NCI-H748 (cell line): ENCODE results near the gene CACNA2D1.

Experiments used
- DNase-seq: peaks from one replicate; lab custom pipeline; 2025; ENCODE audit not compliant: unreplicated experiment; lab: John Stamatoyannopoulos, UW

The CACNA2D1 gene

DNA sequence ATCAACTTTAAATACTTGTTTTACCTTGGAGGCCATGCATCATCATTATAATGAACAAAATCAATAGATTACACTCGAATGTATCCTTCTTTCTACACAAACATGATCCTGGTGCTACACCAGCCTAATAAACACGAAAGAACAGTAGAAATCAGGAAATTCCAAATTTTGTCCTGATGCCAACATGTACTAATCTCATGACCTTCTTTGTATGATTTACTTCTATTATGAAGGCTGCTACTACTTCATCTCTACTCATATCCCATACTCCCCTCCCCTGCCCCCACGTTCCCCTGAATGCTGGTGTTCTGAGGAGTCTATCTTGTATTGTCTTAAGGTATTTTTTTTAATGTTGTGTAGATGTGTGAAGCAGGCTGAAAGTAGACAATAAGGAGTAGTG is 315.0 kb downstream of the CACNA2D1 start:
- DNase-seq = no peak

DNA sequence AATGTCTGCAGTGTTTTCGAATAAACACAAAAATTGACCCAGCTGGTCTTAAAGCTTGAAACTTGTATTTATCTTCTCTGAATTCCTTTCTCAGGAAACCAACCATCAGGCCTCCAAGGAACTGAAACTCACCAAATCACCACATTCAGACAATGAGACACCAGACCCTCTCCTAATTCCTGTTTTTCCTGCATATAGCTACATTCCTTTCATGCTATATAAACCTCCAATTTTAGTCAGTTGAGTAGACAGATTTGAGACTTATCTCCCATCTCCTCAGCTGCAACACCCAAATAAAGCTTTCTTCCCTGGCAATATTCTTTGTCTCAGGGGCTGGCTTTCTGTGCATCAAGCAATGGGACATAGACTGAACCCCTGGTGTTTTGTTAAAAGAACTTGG is 317.0 kb downstream of the CACNA2D1 start:
- DNase-seq = no peak

DNA sequence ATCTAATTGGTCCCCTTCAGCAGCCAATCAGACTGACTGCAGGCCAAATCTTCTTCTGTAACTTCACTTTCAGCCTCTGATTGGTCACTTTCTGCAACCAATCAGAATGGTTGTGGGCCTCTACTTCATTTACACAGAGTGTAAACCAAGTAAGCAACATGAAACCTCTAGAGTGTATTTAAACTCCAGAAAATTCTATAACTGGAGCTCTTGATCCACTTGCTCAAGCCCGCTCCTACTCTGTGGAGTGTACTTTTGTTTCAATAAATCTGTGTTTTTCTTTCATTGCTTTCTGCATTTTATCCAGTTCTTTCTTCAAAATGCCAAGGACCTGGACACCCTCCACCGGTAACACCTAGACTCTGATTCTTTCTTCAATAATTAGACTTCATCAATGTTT is 319.1 kb downstream of the CACNA2D1 start:
- no peak for DNase-seq

- DNase-seq = no peak
Observed at GRCh38 chr7:82122275-82122674, 321.3 kb downstream of the CACNA2D1 start.

DNA sequence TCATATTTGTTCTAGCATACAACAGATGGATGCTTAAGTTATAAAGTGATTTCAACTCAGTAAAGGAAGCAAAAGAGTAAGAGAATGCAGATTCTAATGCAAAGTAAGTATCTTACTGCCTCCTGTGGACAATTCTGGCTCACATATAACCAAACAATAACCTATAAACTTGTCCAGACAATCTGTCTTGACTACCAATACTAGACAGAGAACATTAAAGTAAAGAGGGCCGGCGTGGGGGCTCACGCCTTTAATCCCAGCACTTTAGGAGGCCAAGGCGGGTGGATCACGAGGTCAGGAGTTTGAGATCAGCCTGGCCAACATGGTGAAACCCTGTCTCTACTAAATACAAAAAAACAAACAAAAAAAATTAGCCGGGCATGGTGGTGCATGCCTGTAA is 329.3 kb downstream of the CACNA2D1 start:
- no peak for DNase-seq

DNA sequence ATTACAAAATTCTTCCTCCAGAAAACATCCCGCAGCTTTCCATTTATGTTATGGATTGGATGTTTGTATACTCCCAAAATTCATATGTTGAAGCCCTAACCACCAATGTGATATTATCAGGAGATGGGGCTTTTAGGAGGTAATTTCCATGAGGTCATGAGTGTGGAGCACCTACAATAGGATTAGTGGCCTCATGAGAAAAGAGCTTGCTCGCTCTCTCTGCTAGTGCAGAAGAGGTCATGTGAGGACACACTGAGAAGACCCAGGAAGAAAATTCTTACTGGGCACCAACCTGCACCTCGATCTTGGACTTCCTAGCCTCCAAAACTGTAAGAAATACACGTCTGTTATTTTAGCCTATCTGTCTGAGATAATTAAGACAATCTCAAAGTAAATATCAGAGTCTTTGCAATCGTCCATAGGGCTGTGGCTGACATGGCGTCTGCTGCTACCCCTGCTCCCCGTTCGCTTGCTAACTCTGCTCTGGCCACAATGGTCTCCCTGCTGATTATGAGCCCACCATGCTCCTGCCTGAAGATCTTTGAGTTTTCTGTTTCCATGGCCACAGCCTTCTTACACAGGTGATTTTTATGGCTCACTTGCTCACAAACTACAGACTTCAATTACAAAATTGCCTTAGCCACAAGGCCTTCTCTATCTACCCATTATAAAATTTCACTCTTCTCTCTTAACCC is 333.3 kb downstream of the CACNA2D1 start:
- DNase-seq = peak; percentile 96

GRCh38 chr7:82109288-82109687 is 334.3 kb downstream of the CACNA2D1 start:
- DNase-seq = no peak

GRCh38 chr7:82106201-82106600 is 337.4 kb downstream of the CACNA2D1 start:
- DNase-seq = no peak

GRCh38 chr7:82105463-82105862 is 338.1 kb downstream of the CACNA2D1 start:
- DNase-seq = no peak

GRCh38 chr7:82098414-82098813 is 345.2 kb downstream of the CACNA2D1 start:
- DNase-seq = no peak

GRCh38 chr7:82091126-82091684 is 352.4 kb downstream of the CACNA2D1 start:
- DNase-seq = no peak

GRCh38 chr7:82087099-82087498 is 356.5 kb downstream of the CACNA2D1 start:
- DNase-seq = no peak

- no peak for DNase-seq
Observed at GRCh38 chr7:82085116-82085515, 358.5 kb downstream of the CACNA2D1 start.

DNA sequence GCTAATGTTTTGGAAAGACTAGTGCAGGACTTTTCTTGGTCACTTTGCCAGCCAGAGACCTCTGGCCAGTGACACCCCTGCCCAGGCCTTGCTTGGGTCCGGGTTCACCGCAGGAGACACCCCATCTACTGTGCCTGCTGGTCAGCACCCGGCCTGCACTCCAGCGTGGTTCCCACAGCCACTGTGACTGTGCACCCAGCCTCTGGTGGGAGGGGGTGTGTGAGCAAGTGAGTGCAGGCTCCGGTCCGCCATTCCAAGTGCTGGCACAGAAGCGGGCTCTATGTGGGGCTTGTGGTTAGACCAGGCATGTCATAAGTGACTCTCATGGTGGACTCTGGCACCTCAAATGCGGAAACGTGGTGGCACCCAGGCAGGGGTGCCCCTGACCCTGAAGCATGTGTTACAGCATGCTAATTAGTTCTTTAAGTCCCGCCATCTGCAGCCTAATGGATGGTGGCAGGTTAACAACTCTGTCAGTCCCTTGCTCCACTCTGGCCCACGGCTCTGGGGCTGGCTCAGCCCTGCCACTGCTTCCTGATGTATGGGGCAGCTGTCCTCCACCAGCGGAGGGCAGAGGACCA is 361.8 kb downstream of the CACNA2D1 start:
- no peak for DNase-seq

DNA sequence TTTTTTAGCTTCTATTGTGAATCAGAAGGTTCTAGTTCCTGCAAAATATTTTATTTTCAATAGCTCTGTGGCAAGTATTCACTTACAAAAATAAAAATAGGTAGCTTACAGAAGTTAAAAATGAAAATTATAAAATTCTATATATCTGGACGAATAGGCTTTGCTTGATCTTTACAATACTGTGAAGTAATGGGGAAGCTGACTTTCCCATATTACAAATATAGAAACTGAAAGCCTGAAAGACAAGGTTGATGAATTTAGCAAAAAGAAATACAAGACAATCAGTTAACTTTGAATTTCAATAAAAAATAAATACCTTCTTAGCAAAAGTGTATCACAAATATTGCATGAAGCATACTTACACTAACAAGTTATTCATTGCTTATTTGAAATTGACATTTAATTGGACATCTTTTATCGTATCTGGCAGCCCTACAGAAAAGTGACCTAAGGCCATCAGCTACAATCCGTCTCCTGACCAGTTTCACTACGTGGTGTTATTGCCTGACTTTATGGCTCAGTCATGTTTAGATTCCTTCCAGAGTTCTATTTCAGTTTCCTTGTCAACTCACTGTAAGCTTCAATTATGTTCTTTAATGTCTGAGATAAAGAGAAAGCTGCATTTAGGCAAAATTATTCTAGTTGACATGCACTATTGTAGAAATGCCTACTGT is 363.2 kb downstream of the CACNA2D1 start:
- DNase-seq = no peak

GRCh38 chr7:82079527-82079926 is 364.1 kb downstream of the CACNA2D1 start:
- DNase-seq = no peak

GRCh38 chr7:82078807-82079206 is 364.8 kb downstream of the CACNA2D1 start:
- no peak for DNase-seq

- no peak for DNase-seq
Observed at GRCh38 chr7:82071468-82071867, 372.1 kb downstream of the CACNA2D1 start.

DNA sequence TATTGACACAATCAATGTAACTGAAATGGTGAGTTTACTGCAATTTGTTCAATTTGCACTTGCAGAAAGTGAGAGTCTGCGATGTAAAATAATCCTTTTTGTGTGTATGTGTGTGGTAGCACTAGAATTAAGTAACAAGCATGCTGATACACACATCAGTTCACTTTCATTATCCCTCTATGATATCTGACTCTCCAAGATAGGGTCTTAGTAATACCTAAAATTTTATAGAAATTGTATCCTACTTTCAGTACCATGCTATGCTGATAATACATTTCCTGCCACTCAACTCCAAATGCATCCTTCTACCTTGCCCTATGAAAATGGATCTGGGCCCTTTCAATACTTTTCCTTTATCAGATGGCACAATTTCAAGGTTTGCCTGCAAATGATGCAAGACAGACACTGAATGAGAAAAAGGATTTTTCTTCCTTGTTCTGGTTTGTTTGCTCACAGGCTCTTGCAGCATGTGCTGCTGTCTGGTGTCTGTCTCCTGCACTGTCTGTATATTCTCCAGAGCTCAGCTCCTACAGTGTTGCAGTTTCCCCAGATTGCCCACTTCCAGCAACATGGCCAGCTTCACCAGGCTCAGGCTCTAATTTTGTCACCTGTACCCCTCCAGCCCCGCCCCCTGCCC is 375.8 kb downstream of the CACNA2D1 start:
- DNase-seq = no peak

GRCh38 chr7:82057476-82057875 is 386.1 kb downstream of the CACNA2D1 start:
- DNase-seq = no peak

GRCh38 chr7:82056282-82056681 is 387.3 kb downstream of the CACNA2D1 start:
- DNase-seq = no peak

- DNase-seq = no peak
Observed at GRCh38 chr7:82054544-82054943, 389.0 kb downstream of the CACNA2D1 start.
